Dedifferentiated amniotic fluid mesenchymal stem cell (primary cell): ENCODE measurements around the gene UST.
"Not testable (repeated sequence)": the region's sequence is repeated elsewhere in the genome, so short reads cannot be mapped to it uniquely, and the experiment has no call there.

ENCODE experiments used
- DNase-seq: peaks from one replicate; pipeline ENCODE4 v3.0.0-alpha.2; 2016; ENCODE audit errors: extremely low spot score

Gene UST

GRCh38 chr6:149084808-149085556 is 338.2 kb downstream of the UST start:
- no peak for DNase-seq

DNA sequence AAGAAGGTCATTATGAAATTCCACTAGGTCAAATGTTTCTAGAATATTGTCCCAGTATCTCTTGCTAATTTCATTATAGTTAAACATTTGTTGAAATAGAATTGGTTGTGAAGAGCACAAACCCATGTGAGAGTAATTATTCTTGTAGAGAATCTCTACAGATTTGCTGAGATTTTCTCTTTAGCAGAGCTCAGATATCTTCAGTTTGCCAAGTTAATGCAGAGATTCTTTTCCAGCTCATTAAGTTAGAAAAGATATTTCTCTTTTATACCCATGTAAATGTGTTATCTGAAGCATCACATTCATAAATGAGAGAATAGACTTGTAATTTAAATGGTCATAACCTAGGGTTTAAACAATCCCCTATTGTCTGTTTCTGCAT is 338.7 kb downstream of the UST start:
- DNase-seq, result no peak

DNA sequence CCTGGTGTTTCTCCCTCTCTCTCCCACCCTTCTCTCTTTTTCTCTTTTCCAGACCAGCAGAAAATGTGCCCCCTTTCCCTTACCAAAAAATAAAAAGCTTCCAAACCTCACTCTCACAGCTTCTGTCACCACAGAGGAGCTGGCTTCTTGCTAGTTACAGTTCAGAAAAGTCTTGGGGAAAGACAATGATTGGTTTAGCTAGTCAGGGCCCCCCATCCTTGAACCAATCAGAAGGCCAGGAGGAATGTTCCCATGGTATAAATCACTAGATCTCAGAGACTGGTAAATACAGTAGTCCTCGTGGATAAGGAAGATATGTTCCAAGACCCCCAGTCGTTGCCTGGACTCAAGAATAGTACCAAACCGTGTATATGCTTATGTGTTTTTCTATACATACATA is 339.5 kb downstream of the UST start:
- no peak for DNase-seq

DNA sequence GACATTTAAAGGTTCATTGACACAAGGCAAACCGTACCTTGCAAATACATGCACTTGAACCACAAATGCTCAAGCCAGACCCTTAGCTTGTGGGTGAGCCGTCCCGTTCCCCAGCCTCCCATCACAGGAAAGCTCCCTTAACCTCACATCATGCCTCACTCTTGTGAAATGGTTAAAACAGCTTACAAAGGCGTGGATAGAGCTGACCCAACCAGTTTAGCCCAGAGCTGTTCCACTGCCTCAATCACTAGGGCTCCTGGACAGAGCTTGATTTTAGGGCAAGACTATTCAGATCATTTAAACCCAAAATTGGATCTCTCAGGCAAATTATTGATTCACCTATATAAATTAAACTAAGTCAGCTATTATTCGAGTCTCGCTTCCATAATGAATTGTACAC is 341.1 kb downstream of the UST start:
- DNase-seq, result no peak

DNA sequence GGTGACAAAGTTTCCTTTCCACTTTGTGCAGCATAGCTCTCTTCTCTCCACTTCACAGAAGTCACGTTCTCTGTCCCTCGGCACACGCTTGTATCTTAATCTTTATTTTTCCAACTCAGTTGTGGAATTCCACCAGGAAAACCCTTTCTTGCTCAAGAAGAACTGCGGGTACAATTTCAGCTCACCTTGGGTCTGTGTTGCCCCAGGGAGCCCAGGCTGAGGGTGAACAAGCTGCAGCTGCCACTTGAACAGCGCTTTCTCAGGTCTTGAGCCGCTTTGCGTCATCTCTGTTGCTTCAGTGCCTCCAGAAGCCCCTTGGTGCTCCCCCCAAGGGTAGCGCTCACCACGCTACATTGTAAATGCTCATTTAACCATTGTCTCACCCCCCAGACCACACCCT is 341.5 kb downstream of the UST start:
- no peak for DNase-seq

DNA sequence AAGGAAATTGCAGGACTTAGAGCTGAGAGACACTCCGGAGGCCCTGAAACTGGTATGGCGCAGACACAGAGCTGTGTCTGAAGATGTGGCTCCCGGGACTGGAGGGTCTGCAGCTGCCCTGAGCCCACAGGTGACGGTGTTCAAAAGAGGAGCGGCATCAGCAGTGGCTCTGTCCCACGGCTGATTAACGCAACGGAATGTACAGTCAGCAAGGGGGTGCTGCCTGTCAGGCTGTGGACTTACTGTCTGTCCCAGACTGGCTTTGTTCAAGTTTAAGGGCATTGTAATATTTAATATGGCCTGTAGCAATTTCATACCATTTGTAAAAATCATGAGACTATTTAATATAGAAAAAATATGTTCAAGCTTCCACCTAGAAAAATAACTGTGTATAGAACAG is 342.7 kb downstream of the UST start:
- DNase-seq, result no peak

- no peak for DNase-seq
These were observed 344.1 kb downstream of the UST start for GRCh38 chr6:149090937-149091336.

DNA sequence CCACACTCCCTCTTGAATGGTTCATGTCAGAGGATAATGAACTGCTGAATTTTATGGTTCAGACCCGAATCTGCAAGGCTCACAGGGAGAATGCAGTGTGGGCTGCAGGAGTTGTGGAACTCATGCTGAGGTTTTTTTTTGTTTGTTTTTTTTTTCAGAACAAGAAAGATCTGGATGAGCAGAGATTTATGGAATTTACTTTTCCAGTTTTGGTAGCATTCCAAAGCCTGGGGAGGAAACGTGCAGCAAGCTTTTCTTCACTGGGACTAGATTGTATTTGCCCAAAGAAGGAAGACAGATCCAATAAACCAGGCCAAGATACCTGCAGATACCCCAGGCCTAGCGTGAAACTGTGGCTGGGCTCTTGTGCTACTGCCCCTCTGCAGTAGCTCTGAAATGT is 346.8 kb downstream of the UST start:
- DNase-seq, result peak; percentile 72

- DNase-seq, result no peak
These were observed 347.3 kb downstream of the UST start for GRCh38 chr6:149094156-149094555.

DNA sequence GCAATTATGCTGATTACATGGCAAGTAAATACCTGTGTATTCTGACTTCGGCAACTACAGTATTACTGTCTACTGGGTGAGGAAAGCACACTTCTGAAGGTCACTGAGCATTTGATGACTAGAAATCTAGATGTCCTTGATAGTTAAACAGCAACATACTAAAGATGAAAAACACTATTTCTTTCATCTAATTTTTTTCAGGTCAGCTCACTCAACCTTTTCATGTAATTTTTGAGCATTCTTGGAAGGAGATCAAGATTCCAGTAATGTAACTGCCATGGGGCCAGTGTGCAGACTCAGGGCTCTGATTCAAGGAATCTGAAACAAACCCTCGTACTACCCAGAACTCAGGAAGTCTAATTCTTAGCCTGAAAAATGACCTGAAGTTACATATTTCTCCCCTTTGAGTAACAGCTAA is 348.1 kb downstream of the UST start:
- peak; percentile 52 for DNase-seq

DNA sequence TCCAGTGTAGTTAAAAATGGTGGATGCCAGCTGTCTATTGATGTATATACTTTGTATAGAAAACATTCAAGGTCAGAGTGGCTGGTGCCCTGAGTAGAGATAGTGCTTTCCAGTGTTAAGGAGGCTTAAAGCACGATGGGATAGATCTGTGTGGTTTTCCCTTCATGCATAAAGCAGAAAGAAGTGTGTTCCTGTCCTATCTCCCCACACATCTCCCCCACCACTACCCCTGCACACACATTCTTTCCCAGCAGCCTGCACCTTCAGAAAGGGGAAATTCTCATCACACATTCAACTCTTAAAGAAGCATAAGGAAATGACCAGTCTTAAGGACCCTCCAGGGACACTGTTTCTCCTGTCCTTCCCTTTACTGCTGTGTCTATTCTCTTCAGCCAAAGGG is 349.0 kb downstream of the UST start:
- no peak for DNase-seq

DNA sequence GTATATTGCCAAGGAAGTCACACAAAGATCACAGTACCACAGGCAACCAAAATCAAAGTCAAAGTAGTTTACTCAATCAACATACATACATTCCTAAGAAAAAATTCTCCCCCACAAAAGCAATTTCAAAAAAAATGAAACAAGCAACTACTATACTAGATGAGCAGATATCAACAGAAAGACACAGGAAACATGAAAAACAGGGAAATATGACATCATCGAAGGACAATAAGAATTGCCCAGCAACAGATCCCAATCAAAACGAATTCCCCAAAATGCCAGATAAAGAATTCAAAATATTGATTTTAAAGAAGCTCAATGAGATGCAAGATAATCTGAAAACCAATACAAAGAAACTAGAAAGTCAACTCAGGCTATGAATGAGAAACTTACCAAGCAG is 351.0 kb downstream of the UST start:
- DNase-seq, result no peak

DNA sequence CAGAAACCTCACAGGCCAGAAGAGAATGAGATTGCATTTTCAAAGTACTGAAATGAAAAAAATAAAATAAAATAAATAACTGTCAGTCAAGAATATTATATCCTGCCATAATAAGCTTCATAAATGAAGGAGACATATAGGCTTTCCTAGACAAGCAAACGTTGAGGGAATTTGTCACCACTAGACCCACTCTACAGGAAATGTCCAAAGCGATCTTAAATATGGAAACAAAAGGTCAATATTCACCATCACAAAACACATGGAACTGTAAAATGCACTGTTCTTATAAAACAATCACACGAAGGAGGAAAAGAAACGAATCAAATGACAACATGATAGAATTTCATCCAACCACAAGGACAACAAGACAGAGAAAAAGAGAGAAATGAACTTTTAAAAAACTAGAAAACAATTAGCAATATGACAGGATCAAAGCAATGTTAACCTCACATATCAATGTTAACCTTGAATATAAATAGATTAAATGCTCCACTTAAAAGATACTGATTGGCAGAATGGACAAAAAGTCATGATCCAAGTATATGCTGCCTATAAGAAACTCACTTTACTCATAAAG is 352.0 kb downstream of the UST start:
- no peak for DNase-seq

DNA sequence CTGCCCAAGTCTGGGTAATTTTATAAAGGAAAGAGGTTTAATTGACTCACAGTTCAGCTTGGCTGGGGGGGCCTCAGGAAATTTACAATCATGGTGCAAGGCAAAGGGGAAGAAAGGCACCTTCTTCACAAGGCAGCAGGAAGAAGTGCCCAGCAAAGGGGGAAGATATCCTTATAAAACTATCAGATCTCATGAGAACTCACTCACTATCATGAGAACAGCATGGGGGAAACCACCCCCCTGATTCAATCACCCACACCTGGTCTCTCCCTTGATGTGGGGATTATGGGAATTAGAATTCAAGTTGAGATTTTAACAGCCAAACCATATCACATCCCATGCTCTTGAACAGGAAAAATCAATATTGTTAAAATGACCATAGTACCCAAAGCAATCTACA is 355.5 kb downstream of the UST start:
- no peak for DNase-seq

GRCh38 chr6:149103950-149104349 is 357.1 kb downstream of the UST start:
- not testable (repeated sequence) for DNase-seq

DNA sequence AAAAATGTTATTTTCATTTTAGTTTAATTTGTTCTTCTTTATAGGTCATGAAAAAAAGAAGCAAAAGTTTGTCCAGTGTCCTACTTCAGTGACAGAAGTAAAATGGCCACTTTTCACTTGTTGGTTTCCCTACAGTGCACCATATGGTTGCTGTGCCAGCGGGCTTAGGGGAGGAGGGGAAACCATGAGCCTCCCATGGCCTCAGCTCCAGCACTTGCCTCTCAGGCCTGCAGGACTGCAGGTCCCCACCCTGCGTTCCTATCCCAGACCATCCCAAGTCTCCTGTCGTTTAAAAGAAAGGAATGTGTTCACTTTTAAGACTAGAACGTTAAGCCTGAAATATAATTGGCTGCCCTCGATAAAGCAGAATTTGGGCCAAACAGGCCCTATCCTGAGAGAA is 360.7 kb downstream of the UST start:
- DNase-seq, result no peak

DNA sequence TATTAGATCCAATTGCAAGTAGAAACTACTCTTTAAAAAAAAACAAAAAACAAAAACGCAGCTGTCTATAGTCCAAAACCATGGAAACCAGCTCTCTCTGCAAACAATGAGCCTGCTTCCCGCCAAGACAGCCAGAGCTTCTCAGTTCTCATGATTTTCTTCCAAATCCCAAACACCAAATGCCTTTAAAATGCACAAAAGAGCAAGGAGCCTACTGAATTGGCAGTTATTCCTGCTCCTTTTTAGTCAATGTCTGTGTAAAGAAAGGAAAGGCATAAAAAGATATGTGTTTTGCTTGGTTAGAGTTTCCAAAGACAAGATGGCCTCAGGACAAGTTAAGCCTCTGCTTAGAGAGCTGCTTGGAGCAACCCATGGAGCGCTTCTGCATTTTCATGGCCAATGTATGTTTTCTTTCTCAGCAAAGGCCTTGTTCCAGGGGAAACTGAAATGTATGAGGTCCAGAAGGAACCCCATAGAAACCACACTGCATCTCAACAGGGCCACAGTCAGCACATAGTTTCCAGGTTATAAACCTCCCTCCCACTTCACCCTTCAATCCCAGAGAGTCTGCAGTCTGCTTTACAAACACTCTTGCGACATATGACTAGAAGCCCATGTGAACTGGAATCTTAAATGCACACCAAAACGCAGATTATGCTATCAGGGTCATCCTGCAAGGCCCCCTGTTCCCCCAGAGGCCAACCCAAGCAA is 361.4 kb downstream of the UST start:
- DNase-seq, result no peak

DNA sequence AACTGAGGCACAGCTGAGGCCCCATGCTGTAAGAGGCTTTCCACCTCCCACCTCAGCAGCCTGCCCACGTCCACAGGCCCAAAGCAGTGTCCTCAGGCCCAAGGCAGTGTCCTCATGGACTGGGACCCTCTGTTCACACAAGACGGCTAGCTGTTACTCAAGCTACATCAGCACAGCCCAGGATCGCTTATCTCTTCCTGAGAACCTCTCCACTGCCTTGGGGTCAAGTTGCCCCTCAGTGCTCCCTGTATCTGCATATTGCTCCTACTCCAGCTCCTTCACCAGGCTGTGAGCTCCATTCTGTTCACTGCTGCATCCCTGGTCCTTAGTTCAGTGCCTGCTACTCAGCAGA is 361.9 kb downstream of the UST start:
- DNase-seq, result no peak

DNA sequence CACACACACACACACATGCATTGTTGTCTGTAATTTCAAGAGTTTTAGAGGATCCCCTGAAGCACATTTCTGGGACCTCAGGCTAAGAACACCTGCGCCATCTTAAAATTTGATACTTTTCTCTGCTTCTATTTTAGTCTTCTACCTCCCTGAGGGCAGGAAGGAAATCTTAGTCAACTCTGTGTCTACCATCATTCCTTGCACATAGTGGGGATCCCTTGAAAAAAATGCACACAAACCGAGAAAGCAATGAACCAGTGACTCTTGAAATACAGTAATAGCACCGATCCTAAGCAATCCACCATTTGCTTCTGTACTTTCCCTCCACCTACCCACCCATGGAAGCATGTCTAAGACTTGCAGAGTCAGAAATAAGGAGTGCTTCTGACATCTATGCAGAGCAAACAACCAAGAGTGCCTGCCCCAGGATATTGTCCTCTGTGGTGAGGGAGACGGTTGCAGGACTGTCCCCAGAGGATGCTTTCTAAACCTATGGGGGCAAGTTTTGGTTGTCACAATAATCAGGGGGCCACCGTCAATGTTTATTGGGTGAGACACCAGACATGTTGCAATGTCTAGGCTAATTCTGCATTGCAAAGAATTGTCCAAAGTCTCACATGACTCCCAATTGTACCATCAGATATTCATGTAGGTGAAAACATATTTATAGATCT is 362.7 kb downstream of the UST start:
- DNase-seq, result no peak

DNA sequence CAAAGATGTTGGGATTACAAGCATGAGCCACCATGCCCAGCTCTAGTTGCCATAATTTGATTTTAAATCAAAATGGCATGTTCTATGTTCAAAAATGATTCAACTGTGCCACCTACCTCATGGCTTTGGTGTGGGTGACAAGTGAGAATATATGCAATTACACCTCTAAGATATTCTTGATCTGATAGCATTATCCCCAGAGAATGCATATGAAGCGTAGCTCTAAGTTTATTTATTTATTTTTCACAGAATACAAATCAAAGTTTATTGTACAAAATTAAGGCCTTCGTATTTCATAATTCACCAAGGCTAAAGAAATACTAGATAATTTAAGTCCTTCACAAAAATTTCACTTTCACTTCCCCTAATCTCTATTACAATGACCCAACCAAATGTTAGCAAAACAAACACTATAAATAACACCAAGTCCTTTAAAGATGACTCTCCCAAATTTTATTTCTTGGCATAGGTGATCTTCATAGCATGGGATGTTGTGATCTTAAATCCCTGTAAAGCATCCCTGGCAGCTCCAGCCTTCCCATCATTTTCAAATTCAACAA is 364.8 kb downstream of the UST start:
- DNase-seq, result no peak

DNA sequence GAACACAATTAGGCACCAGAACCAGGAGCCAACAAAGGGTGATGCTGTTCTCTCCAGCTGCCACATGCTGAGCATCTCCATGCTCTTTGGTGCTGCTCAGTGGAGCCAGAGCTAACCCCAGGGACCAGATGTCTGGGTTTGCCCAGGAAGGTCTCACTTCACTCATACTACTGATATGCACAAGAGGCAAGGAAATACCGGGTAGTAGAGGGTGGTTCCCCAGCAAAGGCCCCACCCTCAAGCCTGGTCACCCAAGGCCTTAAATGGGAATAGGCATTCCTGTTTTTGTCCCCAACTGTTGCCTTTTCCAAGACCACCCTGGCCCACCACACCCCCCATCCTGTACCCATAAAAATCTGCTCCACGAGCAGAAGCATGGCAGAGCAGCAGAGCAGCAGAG is 366.1 kb downstream of the UST start:
- no peak for DNase-seq

GRCh38 chr6:149114167-149114566 is 367.3 kb downstream of the UST start:
- DNase-seq, result no peak
